H1 (cell line): Measurements from ENCODE around the gene PCNX3. TPM values are rescaled to one million over a fixed set of nuclear protein-coding genes. Genes with fewer than 3 reads are reported as not detected.

Experiments used
- CBX5 ChIP-seq: fragments of 300-800, 300-1000 bp; sonication (generic); IDR thresholded peaks from 2 replicates; pipeline ENCODE4 v1.7.1; 2016; ENCODE audit warnings: antibody characterized with exemption, low read length, low read depth
- EGR1 ChIP-seq: IDR thresholded peaks from 2 replicates; pipeline ENCODE4 v1.6.1; 2011; ENCODE audit warnings: low read depth, low read length, borderline replicate concordance
- POLR2A ChIP-seq, 2 experiments: IDR thresholded peaks; 1 replicate in 1 of 2; 2 replicates in 1 of 2; pipeline ENCODE4 v1.6.1; 2011; ENCODE audit warnings: low read depth in 2 of 2, low read length in 2 of 2, mild to moderate bottlenecking in 2 of 2; ENCODE audit errors: control extremely low read depth in 1 of 2
- RBBP5 ChIP-seq: IDR thresholded peaks from 2 replicates; pipeline ENCODE4 v1.7.1; 2012; ENCODE audit warnings: low read depth, mild to moderate bottlenecking, inconsistent platforms, low read length, moderate library complexity, borderline replicate concordance
- TAF1 ChIP-seq: IDR thresholded peaks from 2 replicates; pipeline ENCODE4 v1.6.1; 2011; ENCODE audit warnings: mild to moderate bottlenecking, low read depth, low read length
- USF2 ChIP-seq: IDR thresholded peaks from 2 replicates; pipeline ENCODE4 v1.6.1; 2011; ENCODE audit warnings: low read length, improper control_type of control experiment
- polyA plus RNA-seq, 7 experiments: library from polyadenylated mRNA; depleted of rRNA in 3 of 7; stranded (reverse) in 5 of 7; unstranded in 2 of 7; fragments of >200 nt in 5 of 7; fragments of 200-250 nt in 2 of 7; gene quantifications; 1 replicate in 5 of 7; 2 replicates in 1 of 7; 4 replicates in 1 of 7; pipeline versions ENCODE4 v1.2.1 to v1.2.3, GENCODE V29; 2011 to 2013; ENCODE audit warnings: missing spikeins in 2 of 7, mixed read lengths in 2 of 7
- total RNA-seq: library from RNA; stranded (reverse); fragmentation: NEBNext Ultra II Directional; extraction: Animal tissue kit (Norgen Biotek cat#: 25700); gene quantifications from 2 replicates; pipeline ENCODE4 v1.2.1, GENCODE V29; 2021

PCNX3 gene
- total and polyA plus RNA-seq, 2 of the 8 experiments (the other 6 are each of a cell fraction or from before 2014, with no cell fraction given), result 27.2 to 38.8 TPM

GRCh38 chr11:65623177-65623576 lies 7.6 kb downstream of the PCNX3 start (continued):
- TF ChIP-seq EGR1 (no peak), CBX5 (no peak), USF2 (no peak), RBBP5 (no peak), TAF1 (no peak), POLR2A (IDR thresholded peaks at IDR 0.05; ENCODE audit: control extremely low read depth in 1 of 2, low read depth in 2 of 2, low read length in 2 of 2) (no peak)
- TF ChIP-seq, all 59 proteins: peak for 0
